ENCODE results near the gene FAM81B.

FAM81B gene

GRCh38 chr5:95487880-95488279 lies 96.7 kb downstream of the FAM81B start:
- no peak for FAIRE-seq

All from A204.1 (cell line).